GM21423 (cell line): ENCODE measurements around the gene PSMB2.

Experiments
- ATAC-seq: cut with Tn5 transposase; IDR thresholded peaks from one replicate; pipeline ENCODE4 v1.9.1; 2021; ENCODE audit warnings: mild to moderate bottlenecking, moderate library complexity; ENCODE audit not compliant: unreplicated experiment

Gene PSMB2

DNA sequence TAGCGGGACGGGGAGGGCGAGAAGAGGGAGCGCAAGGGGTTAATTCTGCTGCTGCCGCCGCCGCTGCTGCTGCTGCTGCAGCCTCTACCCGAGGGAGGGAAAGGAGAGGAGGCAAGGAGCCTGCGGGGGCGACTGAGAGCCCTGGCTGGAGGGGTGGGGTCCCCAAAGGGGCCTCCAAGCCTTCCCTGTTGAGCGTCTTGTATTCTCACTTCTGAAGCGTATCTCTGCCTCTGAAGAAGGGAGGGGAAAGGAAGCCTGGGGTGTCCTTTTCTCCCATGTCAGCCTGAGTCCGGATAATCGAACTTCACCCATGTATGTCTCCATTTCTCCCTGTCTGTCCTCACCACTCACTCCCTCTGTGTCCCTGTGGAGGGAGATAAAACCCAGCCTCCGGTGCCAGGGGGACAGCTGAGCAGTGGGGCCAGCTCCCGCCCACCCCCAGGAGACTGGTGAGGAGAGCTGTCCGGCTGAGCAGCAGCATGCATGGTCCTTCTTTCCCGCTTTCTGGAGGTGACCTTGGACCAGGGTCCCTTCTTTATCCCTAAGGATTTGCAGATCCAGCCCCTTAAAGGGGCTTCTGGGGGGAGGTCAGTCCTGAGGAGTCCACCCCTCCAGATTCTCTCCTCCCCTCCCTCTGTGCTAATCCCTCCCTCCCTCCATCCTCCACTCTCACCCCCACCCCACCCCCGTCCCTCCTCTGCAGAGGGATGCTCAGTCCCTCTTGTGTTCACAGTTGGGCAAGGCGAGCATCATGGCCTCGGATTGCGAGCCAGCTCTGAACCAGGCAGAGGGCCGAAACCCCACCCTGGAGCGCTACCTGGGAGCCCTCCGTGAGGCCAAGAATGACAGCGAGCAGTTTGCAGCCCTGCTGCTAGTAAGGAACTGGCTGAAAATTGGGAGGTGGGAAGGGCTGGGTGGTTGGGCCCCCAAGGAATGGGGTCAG is 82.7 kb downstream of the PSMB2 start:
- ATAC-seq, result no peak

DNA sequence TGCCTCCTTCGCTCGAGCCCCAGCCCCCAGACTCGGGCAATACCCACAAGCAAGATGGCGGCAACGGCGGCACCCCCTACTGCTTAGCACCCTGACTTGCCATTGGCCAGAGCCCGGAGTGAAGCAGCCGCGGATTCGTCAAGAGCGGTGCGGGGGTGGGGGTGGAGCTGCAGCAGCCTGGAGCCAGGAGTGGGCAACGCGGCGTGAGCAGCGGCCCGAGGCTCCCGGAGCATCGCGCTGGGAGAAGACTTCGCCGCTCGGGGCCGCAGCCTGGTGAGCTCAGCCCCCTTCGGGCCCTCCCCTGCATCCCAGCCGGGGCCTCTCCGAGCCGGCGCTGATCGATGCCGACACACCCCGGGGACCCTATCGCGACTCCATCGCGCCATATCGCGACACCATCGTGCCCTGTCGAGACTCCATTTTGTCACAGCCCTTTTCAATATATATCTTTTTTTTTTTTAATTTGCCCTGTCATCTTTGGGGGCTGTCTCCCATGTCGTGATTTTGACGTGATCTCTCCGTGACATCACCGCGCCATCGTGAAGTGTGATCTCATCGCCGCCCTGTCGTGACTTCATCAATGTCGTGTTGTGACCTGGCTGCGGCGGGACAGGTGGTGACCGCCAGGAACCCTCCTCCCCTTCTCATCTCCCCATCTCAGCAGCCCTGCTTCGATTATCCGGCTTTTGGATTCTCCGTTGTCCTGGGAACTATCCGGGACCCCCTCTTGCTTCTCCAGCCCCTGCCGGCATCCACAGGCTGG is 83.5 kb downstream of the PSMB2 start, which contains the start of gene NCDN:
NCDN (plus strand) TSS at position 189 of the 763 bp plus-strand sequence; CDS start at position 581, 392 bp downstream.
- peak; percentile 78 for ATAC-seq

DNA sequence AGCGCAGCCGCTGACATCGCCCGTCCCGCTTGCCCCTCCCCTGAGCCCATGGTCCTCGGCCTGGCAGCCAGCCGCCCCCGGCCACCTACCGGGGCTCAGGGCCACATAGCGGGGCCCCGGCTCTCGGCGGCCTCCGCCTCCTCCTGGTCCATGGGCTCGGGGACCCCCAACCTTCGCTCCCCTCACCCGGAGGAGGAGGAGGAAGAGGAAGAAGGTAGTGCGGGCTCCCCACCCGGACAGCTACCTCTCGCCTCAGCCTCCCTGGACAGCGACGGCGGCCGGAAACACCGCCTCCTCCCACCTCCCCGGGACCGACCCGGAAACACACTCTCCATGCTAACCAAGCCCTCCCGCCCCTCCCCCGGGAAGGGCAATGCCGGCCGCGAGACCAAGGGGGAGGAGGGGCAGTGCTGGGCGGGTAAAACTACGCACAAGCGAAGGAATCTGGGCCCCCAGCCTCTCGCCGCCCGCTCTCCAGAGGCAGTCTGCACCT is 84.2 kb downstream of the PSMB2 start, which contains the start of gene KIAA0319L:
KIAA0319L (minus strand) TSS at position 286 of the 493 bp plus-strand sequence. CDS start 2,912 bp downstream, outside the sequence.
- ATAC-seq, result peak; percentile 66

DNA sequence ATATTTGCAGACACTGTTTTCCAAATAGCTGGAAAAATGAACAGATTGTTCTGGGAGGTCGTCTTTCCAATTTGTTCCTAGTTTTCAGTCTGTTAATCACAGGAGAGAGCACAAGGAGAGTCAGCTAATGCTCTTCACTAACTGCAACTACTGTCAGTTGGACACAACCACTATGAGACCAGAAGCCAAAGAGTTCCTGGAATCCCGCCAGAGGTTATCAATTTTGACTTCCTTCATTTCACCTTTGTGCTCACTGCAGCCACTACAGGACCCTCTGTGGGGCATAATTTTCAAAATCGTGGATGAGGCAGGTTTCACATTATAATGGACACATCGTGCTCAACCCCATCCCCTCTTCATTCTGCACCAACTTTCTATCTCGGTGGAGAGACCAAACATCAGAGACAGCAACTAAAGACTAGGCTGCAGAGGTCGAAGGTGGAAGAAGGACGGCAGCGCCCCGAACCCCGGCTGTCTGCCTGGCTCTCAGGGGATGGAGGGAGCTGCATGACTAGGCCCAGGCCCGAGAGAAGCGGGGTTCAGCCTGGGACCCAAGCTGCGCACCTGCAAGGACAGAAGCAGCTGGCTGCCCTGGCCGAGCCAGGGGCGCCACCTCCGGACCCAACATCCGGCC is 84.7 kb downstream of the PSMB2 start:
- no peak for ATAC-seq

DNA sequence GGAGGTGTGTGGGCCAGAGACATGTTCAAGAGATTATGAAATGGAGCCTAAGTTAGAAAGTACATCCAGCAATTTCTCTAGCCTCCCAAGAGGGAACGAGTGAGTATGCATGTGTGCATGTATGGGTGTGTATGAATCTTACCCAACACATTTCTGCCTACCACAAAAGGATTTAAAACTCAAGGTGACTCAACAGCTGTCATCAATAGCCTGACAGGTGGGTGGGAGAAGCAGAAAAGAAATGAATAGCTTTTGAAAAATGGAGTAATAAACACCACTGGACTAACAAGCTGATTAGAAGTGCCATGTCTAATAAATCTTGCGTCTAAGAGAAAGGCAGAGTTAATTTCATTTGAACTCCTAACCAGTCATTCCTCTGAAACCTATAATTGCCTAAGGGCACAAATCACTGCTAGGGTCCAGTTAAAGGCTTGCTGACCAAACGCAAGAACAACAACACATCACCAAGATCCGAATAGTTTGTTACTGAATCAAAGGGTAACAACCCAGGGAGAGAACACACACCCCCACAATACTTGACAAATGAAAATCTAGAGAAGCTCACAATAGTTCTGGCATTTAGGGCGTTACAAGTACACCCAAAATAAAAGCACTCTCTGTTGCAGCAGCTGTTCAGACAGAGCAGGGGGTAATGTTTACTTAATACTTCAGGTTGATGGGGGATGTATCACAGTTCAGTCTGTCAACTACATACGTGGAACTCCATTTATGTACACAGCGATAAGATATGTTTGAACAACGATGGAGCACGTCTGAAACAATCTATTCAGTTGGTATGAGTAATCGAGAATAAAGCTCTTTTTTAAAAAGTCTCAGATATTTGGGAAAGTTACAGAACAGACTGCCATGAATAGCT is 85.5 kb downstream of the PSMB2 start:
- no peak for ATAC-seq

DNA sequence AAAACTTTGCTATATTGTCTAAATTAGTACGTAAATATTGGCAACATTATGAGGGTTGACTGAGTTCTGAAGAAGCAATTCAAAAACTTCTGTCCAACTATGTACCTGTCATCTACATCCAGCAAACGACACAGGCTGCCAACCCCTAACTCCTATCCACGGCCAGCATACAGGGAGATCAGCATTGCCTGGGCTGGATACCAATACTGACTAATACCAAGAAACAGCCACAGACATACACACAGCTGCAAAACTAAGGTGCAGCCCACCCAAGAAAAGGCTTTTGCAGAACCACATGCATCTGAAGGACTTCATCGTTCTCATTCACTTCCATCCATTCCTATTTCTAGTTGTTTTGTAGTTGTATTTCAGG is 86.1 kb downstream of the PSMB2 start:
- ATAC-seq, result no peak

DNA sequence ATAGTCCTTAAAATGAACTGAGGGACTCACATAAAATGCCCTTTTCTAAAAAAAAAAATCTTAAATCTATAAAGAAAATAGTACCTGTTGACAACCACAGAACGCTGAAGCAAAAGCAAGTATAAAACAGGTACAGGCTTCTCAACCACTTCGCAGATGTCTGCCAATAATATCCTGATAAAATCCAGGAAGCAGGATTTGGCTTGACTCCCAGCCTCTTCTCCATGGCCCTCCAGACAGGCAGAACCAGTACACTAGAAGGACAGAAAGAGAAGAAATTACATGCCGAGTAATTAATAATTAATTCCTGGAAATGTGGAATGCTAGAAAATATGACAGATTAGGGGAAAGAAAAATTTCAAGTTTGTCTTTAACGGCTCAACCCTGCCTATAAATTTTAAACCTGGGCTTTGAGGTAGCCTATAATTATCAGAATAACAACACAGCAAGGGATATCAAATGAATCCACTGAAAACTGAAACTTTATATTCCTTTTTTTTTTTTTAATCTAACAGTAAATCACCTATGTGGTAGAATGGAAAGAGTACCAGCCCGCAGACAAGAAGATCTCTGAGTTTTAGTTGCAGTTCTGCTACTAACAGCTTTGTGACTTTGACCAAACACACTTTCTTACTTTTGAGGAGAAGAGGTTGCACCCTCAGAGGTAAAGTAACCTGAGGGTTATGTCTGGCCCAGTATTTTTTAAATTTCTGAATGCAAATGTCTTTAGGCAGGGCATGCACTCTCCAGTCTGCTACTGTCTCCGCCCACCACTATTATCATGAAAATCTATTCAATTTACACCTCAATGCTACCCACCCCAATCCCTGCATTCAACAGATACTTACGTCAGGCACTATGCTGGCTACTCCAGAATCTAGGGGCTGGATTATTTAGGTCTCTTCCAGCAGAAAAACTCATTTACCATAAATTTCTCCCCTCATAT is 86.8 kb downstream of the PSMB2 start:
- no peak for ATAC-seq

DNA sequence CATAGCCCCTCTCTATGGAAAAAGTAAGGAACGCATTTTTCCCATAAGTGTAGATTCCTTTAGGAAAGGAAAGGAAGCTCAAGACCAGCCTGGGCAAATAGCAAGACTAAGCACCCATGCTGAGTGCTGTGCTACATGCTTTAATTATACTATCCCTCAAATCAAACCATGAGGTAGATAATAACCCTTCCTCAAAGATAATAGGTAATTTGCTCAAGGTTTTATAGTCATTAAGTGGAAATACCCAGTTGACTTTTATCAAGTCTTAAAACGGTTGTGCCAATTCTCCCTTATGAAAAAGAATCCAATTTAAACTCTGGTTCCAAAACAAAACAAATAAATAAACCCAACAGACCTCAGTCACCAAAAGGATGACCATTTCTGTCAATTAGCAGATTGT is 87.5 kb downstream of the PSMB2 start:
- ATAC-seq, result no peak
